IMR-90 (cell line): ENCODE measurements around the gene ANO7.

ENCODE experiments used
- CEBPB ChIP-seq: IDR thresholded peaks from 2 replicates; pipeline ENCODE4 v1.6.1; 2012; ENCODE audit warnings: low read depth, low read length, improper control_type of control experiment
- MAFK ChIP-seq: IDR thresholded peaks from 2 replicates; pipeline ENCODE4 v1.6.1; 2012; ENCODE audit warnings: low read depth, low read length, improper control_type of control experiment
- MXI1 ChIP-seq: IDR thresholded peaks from 2 replicates; pipeline ENCODE4 v1.6.1; 2012; ENCODE audit warnings: low read depth, mild to moderate bottlenecking, low read length, moderate library complexity, borderline replicate concordance
- NFE2L2 ChIP-seq: fragments of 150-350 bp; IDR thresholded peaks from 2 replicates; pipeline ENCODE4 v1.6.1; 2016; ENCODE audit warnings: low read depth, mild to moderate bottlenecking, low read length
- POLR2A ChIP-seq: IDR thresholded peaks from 2 replicates; pipeline ENCODE4 v1.6.1; 2012; ENCODE audit warnings: mild to moderate bottlenecking, low read depth, low read length
- RAD21 ChIP-seq: IDR thresholded peaks from 2 replicates; pipeline ENCODE4 v1.6.1; 2012; ENCODE audit warnings: low read length, improper control_type of control experiment
- RFX5 ChIP-seq: IDR thresholded peaks from 2 replicates; pipeline ENCODE4 v1.8.0; 2012; ENCODE audit warnings: low read depth, mild to moderate bottlenecking, low read length, moderate library complexity
- SMC3 ChIP-seq: fragments of 150-350 bp; IDR thresholded peaks from 2 replicates; pipeline ENCODE4 v1.6.1; 2016; ENCODE audit warnings: low read depth, mild to moderate bottlenecking, antibody characterized with exemption, low read length, moderate library complexity
- USF2 ChIP-seq: fragments of 150-350 bp; IDR thresholded peaks from 2 replicates; pipeline ENCODE4 v1.6.1; 2017; ENCODE audit warnings: mild to moderate bottlenecking, antibody characterized with exemption, low read length, low read depth
- TF ChIP-seq, protein P1 (sequence below): conservative IDR thresholded peaks from 2 replicates; pipeline ENCODE4 v1.5.1; 2012; ENCODE audit warnings: mild to moderate bottlenecking, low read depth, low read length, improper control_type of control experiment

- TF ChIP-seq SMC3 (no peak), POLR2A (no peak), RAD21 (no peak), CEBPB (no peak), RFX5 (no peak), MAFK (no peak), NFE2L2 (no peak), MXI1 (no peak), USF2 (no peak)
- TF ChIP-seq, protein P1, sequence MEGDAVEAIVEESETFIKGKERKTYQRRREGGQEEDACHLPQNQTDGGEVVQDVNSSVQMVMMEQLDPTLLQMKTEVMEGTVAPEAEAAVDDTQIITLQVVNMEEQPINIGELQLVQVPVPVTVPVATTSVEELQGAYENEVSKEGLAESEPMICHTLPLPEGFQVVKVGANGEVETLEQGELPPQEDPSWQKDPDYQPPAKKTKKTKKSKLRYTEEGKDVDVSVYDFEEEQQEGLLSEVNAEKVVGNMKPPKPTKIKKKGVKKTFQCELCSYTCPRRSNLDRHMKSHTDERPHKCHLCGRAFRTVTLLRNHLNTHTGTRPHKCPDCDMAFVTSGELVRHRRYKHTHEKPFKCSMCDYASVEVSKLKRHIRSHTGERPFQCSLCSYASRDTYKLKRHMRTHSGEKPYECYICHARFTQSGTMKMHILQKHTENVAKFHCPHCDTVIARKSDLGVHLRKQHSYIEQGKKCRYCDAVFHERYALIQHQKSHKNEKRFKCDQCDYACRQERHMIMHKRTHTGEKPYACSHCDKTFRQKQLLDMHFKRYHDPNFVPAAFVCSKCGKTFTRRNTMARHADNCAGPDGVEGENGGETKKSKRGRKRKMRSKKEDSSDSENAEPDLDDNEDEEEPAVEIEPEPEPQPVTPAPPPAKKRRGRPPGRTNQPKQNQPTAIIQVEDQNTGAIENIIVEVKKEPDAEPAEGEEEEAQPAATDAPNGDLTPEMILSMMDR, result no peak
Observed at GRCh38 chr2:241261628-241262027, 73.2 kb downstream of the ANO7 start.
